Endothelial cell of umbilical vein (primary cell): ENCODE results near the gene PHC2. TPM values are rescaled to one million over a fixed set of nuclear protein-coding genes. Genes with fewer than 3 reads are reported as not detected.

Experiments
- BruUV-seq: library from RNA; stranded (reverse); fragments of 400-500 nt; replicated peaks from 2 replicates; lab custom pipeline; 2021; lab: Mats Ljungman, UMichigan
- CTCF ChIA-PET: fragments of 300-600, 350-600 bp; sonication (Branson Sonifier 250); formaldehyde crosslinking; loops from one replicate; lab custom pipeline; 2021; ENCODE audit warnings: antibody characterized with exemption, inconsistent platforms; lab: Charles Lee
- POLR2A ChIA-PET: fragments of 300-600, 350-600 bp; sonication (Branson Sonifier 250); formaldehyde crosslinking; loops from one replicate; lab custom pipeline; 2021; ENCODE audit warnings: antibody characterized with exemption, inconsistent platforms; lab: Charles Lee
- DNase-seq: peaks from one replicate; pipeline ENCODE4 v3.0.0-alpha.2; 2011; ENCODE audit warnings: low read depth, low spot score
- FAIRE-seq: peaks from 2 replicates; lab custom pipeline; 2011; peaks lifted over from hg19 to GRCh38; lab: Jason Lieb, UNC
- H2AFZ ChIP-seq: 2 replicates; pipeline ENCODE4 v1.6.0; 2012; ENCODE audit warnings: low read depth, low read length, control low read depth, inconsistent platforms
- H3K27ac ChIP-seq: 2 replicates; pipeline ENCODE4 v1.5.1; 2011; ENCODE audit warnings: low read depth, mild to moderate bottlenecking, control low read depth, low read length, moderate library complexity; ENCODE audit not compliant: insufficient read depth
- H3K27me3 ChIP-seq, 2 experiments: 2 replicates each; pipeline versions ENCODE4 v1.6.0 to v1.6.1; 2011; ENCODE audit warnings: low read length in 2 of 2, mixed read lengths in 1 of 2; ENCODE audit not compliant: control insufficient read depth in 2 of 2, insufficient read depth in 2 of 2
- H3K36me3 ChIP-seq, 2 experiments: 2 replicates in 1 of 2; 3 replicates in 1 of 2; pipeline ENCODE4 v1.5.1; 2011; ENCODE audit warnings: low read length in 2 of 2, mild to moderate bottlenecking in 1 of 2, moderate library complexity in 1 of 2; ENCODE audit not compliant: control insufficient read depth in 2 of 2, insufficient read depth in 2 of 2; ENCODE audit errors: extremely low read depth in 1 of 2
- H3K4me1 ChIP-seq: 3 replicates; pipeline ENCODE4 v1.5.1; 2011; ENCODE audit warnings: mild to moderate bottlenecking, low read length; ENCODE audit not compliant: control insufficient read depth, insufficient read depth; ENCODE audit errors: extremely low read depth
- H3K4me2 ChIP-seq: 2 replicates; pipeline ENCODE4 v1.6.1; 2011; ENCODE audit warnings: low read length, control low read depth, mixed read lengths; ENCODE audit not compliant: insufficient read depth
- H3K4me3 ChIP-seq, 3 experiments: fragments of 200-600 bp in 1 of 3; sonication (generic), shearing (Covaris generic) in 1 of 3; replicated peaks in 1 of 3; 2 replicates each; pipeline ENCODE4 v1.5.1; 2011 to 2016; ENCODE audit warnings: control low read depth in 3 of 3, low read length in 3 of 3, mild to moderate bottlenecking in 2 of 3, inconsistent platforms in 1 of 3, low read depth in 1 of 3, moderate library complexity in 1 of 3; ENCODE audit not compliant: insufficient read depth in 1 of 3
- H3K79me2 ChIP-seq: 2 replicates; pipeline ENCODE4 v1.6.0; 2012; ENCODE audit warnings: low read length, inconsistent platforms; ENCODE audit not compliant: control insufficient read depth, insufficient read depth
- H3K9ac ChIP-seq: replicated peaks from 2 replicates; pipeline ENCODE3; 2011; ENCODE audit warnings: low read length, control low read depth; ENCODE audit not compliant: insufficient read depth; ENCODE audit errors: extremely low read depth
- H3K9me1 ChIP-seq: replicated peaks from 3 replicates; pipeline ENCODE4 v1.6.0; 2011; ENCODE audit warnings: mild to moderate bottlenecking, low read length; ENCODE audit not compliant: control insufficient read depth, insufficient read depth; ENCODE audit errors: extremely low read depth
- H3K9me3 ChIP-seq: replicated peaks from 2 replicates; pipeline ENCODE4 v1.5.1; 2012; ENCODE audit warnings: low read length, inconsistent platforms; ENCODE audit not compliant: control insufficient read depth, insufficient read depth
- H4K20me1 ChIP-seq: replicated peaks from 2 replicates; pipeline ENCODE3; 2011; ENCODE audit warnings: mild to moderate bottlenecking, low read length; ENCODE audit not compliant: control insufficient read depth, insufficient read depth; ENCODE audit errors: extremely low read depth
- EZH2 ChIP-seq: IDR thresholded peaks from 2 replicates; pipeline ENCODE4 v1.6.1; 2012; ENCODE audit warnings: borderline replicate concordance, low read depth, mild to moderate bottlenecking, moderate library complexity, low read length, inconsistent platforms; ENCODE audit not compliant: severe bottlenecking
- FOS ChIP-seq: IDR thresholded peaks from 2 replicates; pipeline ENCODE4 v1.6.1; 2011; ENCODE audit warnings: mild to moderate bottlenecking, low read length, moderate library complexity, borderline replicate concordance; ENCODE audit not compliant: insufficient read depth
- GATA2 ChIP-seq: IDR thresholded peaks from 2 replicates; pipeline ENCODE4 v1.7.0; 2011; ENCODE audit warnings: low read depth, mild to moderate bottlenecking, moderate library complexity, mixed read lengths, low read length; ENCODE audit not compliant: insufficient read length, insufficient read depth
- JUN ChIP-seq: IDR thresholded peaks from 2 replicates; pipeline ENCODE4 v1.6.1; 2011; ENCODE audit warnings: borderline replicate concordance, low read depth; ENCODE audit not compliant: insufficient read length, insufficient read depth
- MYC ChIP-seq: IDR thresholded peaks from one replicate; pipeline ENCODE4 v1.6.1; 2011; ENCODE audit warnings: mild to moderate bottlenecking, low read depth, low read length
- POLR2A ChIP-seq: IDR thresholded peaks from 2 replicates; pipeline ENCODE4 v1.6.1; 2012; ENCODE audit warnings: low read depth, mild to moderate bottlenecking, control low read depth, low read length
- POLR2AphosphoS5 ChIP-seq: IDR thresholded peaks from 2 replicates; pipeline ENCODE4 v1.6.1; 2012; ENCODE audit warnings: low read depth, mild to moderate bottlenecking, control low read depth, low read length, moderate library complexity; ENCODE audit not compliant: insufficient read depth
- dilution Hi-C: fragments of 300-500 bp; cut with MboI; formaldehyde crosslinking; loops from one replicate; pipeline ENCODE4 v1.15.0; 2019; ENCODE audit warnings: low sequenced_read_pairs; ENCODE audit not compliant: extremely low pct_ligation_motif_present
- intact Hi-C: fragments of 100-400 bp; cut with micrococcal nuclease; formaldehyde crosslinking; loops from one replicate; pipeline ENCODE4 v1.10.0; 2022
- polyA plus RNA-seq, 4 experiments: library from polyadenylated mRNA; depleted of rRNA in 3 of 4; stranded (reverse) in 3 of 4; unstranded in 1 of 4; fragments of >200 nt; gene quantifications; 2 replicates each; pipeline versions ENCODE4 v1.2.1 to v1.2.3, GENCODE V29; 2011 to 2012; ENCODE audit warnings: missing spikeins in 1 of 4
- total RNA-seq: library from RNA; stranded (reverse); gene quantifications from 2 replicates; pipeline ENCODE4 v1.2.3, GENCODE V29; 2021
- TF ChIP-seq, protein P1 (sequence below), 2 donors: IDR thresholded peaks; 1 replicate in 1 of 2; 2 replicates in 1 of 2; pipeline ENCODE4 v1.5.1; 2011; ENCODE audit warnings: low read length in 2 of 2, mild to moderate bottlenecking in 2 of 2, moderate library complexity in 2 of 2, control low read depth in 1 of 2, inconsistent platforms in 1 of 2, low read depth in 1 of 2; ENCODE audit not compliant: insufficient read depth in 1 of 2; ENCODE audit errors: extremely low read depth in 1 of 2
- TF ChIP-seq, protein P2 (sequence below): IDR thresholded peaks from 2 replicates; pipeline ENCODE4 v1.6.1; 2011; ENCODE audit not compliant: insufficient read depth, insufficient read length

The PHC2 gene
- total and polyA plus RNA-seq, 2 donors (not counting 3 experiments of a cell fraction or from before 2014, with no cell fraction given), result 65.6 to 79.0 TPM

DNA sequence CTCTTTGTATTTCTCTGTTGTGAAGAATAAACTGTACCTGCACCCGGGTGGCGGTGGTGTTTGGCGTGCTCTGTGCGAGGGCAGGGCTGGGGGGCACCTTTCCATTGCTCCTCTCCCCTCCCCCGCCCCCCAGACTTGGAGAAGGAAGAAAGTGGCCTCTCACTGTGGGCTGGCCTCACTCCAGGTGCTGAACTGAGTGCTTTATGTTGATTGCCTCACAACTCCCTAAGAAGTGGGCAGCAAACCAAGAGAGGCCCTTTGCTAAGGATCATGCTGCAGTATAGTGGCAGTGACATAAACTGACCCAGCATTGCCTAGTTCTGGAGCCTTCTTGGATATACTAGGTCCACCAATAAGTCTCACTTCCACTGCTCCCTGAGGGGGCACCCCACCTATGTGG lies 130.2 kb downstream of the PHC2 start:
- BruUV-seq, result no TSS peak
- Histone ChIP-seq H4K20me1 (no peaks in the 10 kb centered on the region), H3K4me2 (no peak overlapping the region), H3K9ac (no peak overlapping the region), H2AFZ (no peak overlapping the region), H3K9me1 (no peaks in the 10 kb centered on the region), H3K79me2 (no peaks in the 10 kb centered on the region), H3K4me1 (no peaks in the 10 kb centered on the region), H3K27ac (no peak overlapping the region), H3K36me3 (peaks cover 0 to 8% of the 10 kb centered on the region in 2 experiments), H3K9me3 (no peaks in the 10 kb centered on the region), H3K4me3 (no peak overlapping the region), H3K27me3 (no peaks in the 10 kb centered on the region)
- DNase-seq, result no peak
- ChIA-PET CTCF (no interaction called here), POLR2A (no interaction called here)
- no peak for TF ChIP-seq EZH2
- no peak for TF ChIP-seq POLR2A
- no peak for TF ChIP-seq MYC
- no peak for TF ChIP-seq POLR2AphosphoS5
- FAIRE-seq, result no peak
- dilution Hi-C loops (no loop called here), intact Hi-C loops (no loop called here)

DNA sequence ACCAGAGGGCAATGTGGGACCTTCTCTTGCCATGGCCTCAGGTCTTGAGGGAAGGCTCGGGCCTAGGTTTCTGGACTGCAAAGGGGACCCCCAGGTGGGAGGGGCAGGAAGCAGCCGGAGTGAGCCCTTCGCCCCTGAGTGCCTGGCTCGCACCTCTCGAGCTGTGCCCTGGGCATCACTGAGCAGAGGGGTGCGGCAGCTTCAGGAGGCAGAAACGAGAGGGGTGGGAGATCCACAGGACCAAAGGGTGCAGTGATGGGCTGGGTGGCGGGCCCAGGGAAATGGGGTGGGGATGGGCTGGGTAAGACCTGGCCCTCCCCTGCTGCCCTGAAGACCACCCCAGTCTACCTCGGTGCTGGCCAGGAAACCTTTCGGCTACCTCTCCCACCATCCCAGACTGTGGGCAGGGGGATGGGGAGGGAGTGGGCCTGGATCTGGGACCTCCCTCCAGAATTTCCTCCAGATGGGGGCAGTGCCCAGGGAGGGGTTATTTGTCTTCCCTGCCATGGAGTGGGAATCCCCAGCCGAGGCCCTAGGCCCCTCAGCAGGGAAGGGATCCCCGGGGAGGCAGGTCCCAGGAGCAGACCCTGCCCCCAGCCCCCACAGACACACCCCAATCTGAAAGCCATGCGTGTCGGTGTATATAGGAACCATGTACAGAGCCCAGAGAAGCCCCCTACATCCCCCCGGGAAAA lies 131.3 kb downstream of the PHC2 start:
- H3K79me2 ChIP-seq, result no peaks in the 10 kb centered on the region
- H3K9me3 ChIP-seq, result no peaks in the 10 kb centered on the region
- intact Hi-C loops (loop anchor here (2.0 to 5.0 kb wide), 4 partner anchors 42 to 313 kb away; partner anchors contain the start of gene ZNF362), dilution Hi-C loops (no loop called here)
- H3K4me3 ChIP-seq, result no peak overlapping the region
- no peak overlapping the region for H3K9ac ChIP-seq
- peaks cover 3 to 16% of the 10 kb centered on the region in 2 experiments for H3K36me3 ChIP-seq
- H4K20me1 ChIP-seq, result no peaks in the 10 kb centered on the region
- no peaks in the 10 kb centered on the region for H3K4me1 ChIP-seq
- H3K27ac ChIP-seq, result no peak overlapping the region
- no peak overlapping the region for H2AFZ ChIP-seq
- no peaks in the 10 kb centered on the region for H3K27me3 ChIP-seq
- CTCF ChIA-PET, result interaction anchor here (5.7 kb wide), 1 partner anchor 69 kb away, joined by 95 read pairs; no protein-coding TSS in a partner anchor
- FAIRE-seq (no peak), DNase-seq (no peak)
- H3K9me1 ChIP-seq, result no peaks in the 10 kb centered on the region
- POLR2A ChIA-PET, result no interaction called here
- H3K4me2 ChIP-seq, result no peak overlapping the region
- TF ChIP-seq FOS, result no peak
- TF ChIP-seq, protein P1, sequence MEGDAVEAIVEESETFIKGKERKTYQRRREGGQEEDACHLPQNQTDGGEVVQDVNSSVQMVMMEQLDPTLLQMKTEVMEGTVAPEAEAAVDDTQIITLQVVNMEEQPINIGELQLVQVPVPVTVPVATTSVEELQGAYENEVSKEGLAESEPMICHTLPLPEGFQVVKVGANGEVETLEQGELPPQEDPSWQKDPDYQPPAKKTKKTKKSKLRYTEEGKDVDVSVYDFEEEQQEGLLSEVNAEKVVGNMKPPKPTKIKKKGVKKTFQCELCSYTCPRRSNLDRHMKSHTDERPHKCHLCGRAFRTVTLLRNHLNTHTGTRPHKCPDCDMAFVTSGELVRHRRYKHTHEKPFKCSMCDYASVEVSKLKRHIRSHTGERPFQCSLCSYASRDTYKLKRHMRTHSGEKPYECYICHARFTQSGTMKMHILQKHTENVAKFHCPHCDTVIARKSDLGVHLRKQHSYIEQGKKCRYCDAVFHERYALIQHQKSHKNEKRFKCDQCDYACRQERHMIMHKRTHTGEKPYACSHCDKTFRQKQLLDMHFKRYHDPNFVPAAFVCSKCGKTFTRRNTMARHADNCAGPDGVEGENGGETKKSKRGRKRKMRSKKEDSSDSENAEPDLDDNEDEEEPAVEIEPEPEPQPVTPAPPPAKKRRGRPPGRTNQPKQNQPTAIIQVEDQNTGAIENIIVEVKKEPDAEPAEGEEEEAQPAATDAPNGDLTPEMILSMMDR (IDR thresholded peaks at IDR 0.05; ENCODE audit: extremely low read depth in 1 of 2, insufficient read depth in 1 of 2, low read depth in 1 of 2, low read length in 2 of 2), result no peak
- TF ChIP-seq JUN, result no peak
- TF ChIP-seq EZH2, result no peak
- TF ChIP-seq GATA2, result no peak
- TF ChIP-seq POLR2AphosphoS5, result no peak
- no peak for TF ChIP-seq POLR2A
- no peak for TF ChIP-seq MYC
- TF ChIP-seq, protein P2, sequence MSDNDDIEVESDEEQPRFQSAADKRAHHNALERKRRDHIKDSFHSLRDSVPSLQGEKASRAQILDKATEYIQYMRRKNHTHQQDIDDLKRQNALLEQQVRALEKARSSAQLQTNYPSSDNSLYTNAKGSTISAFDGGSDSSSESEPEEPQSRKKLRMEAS, result no peak
- BruUV-seq, result TSS peak; percentile 34
